ENCODE measurements around the gene EEF1G.

The EEF1G gene

DNA sequence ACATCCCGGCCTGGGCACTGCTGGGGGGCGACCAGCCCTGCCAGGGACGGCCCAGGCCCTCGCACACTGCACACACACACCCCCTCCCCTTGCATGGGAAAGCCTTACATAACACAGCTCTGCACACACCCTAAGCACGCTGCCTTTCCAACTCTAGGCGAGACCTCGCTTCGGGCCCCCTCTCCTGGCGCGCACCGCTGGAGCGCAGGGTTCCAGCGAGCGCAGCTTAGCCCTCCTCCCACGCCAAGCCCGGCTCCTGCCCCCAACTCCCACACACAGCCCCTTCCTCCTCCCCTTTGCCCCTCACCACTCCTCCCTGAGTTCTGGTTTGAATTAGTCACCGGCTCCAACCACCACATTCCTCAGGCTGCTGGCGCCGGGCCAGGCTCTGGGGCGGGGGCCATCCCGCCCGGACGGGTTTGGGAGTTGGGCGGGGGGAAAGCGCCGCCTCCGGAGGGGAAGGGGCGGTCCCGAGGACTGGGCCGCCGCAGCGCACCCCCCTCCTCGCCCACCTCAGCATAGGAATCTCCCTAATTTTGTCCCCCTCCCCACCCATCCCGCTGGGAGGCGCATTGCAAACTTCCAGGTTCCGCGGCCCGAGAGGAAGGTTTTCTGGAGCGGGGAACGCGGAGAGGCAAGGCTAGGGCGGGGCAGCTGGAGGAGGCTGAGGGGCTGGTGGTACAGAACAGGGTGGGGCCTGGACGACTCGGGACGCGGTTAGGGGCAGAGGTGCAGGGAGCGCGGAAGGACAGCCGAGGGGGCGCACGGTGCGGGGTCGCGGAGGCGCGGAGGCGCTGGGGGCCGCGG lies 28.1 kb downstream of the EEF1G start (continued):
- TF ChIP-seq, protein P1, sequence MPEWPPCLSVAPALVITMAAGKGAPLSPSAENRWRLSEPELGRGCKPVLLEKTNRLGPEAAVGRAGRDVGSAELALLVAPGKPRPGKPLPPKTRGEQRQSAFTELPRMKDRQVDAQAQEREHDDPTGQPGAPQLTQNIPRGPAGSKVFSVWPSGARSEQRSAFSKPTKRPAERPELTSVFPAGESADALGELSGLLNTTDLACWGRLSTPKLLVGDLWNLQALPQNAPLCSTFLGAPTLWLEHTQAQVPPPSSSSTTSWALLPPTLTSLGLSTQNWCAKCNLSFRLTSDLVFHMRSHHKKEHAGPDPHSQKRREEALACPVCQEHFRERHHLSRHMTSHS (tag by site-specific recombination; IDR thresholded peaks at IDR 0.05) = no peak
- TF ChIP-seq, protein P2, sequence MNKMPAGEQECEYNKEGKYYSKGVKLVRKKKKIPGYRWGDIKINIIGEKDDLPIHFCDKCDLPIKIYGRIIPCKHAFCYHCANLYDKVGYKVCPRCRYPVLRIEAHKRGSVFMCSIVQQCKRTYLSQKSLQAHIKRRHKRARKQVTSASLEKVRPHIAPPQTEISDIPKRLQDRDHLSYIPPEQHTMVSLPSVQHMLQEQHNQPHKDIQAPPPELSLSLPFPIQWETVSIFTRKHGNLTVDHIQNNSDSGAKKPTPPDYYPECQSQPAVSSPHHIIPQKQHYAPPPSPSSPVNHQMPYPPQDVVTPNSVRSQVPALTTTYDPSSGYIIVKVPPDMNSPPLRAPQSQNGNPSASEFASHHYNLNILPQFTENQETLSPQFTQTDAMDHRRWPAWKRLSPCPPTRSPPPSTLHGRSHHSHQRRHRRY (tag by site-specific recombination; IDR thresholded peaks at IDR 0.05) = no peak
- TF ChIP-seq KLF1 (tag by site-specific recombination; IDR thresholded peaks at IDR 0.05) (peak; percentile 87), ZNF530 (tag by site-specific recombination; IDR thresholded peaks at IDR 0.05; ENCODE audit: low read depth) (no peak), ZNF426 (tag by site-specific recombination; IDR thresholded peaks at IDR 0.05) (no peak), ZNF169 (tag by site-specific recombination; IDR thresholded peaks at IDR 0.05) (no peak), ZNF571 (tag by site-specific recombination; IDR thresholded peaks at IDR 0.05) (no peak), ZNF416 (tag by site-specific recombination; IDR thresholded peaks at IDR 0.05) (no peak), GFI1B (tag by site-specific recombination; IDR thresholded peaks at IDR 0.05) (no peak), ZNF274 (IDR thresholded peaks at IDR 0.05; ENCODE audit: low read length) (no peak), ZNF274 (tag by site-specific recombination; IDR thresholded peaks at IDR 0.05; ENCODE audit: borderline replicate concordance) (no peak), ZIC2 (tag by site-specific recombination; IDR thresholded peaks at IDR 0.05) (peak; percentile 86), HOXC10 (CRISPR knock-in tag; IDR thresholded peaks at IDR 0.05) (no peak), ZNF221 (tag by site-specific recombination; IDR thresholded peaks at IDR 0.05; ENCODE audit: borderline replicate concordance) (0 out of 2 replicates have a peak, but pooled peaks have one; percentile 19)
- TF ChIP-seq, protein P3, sequence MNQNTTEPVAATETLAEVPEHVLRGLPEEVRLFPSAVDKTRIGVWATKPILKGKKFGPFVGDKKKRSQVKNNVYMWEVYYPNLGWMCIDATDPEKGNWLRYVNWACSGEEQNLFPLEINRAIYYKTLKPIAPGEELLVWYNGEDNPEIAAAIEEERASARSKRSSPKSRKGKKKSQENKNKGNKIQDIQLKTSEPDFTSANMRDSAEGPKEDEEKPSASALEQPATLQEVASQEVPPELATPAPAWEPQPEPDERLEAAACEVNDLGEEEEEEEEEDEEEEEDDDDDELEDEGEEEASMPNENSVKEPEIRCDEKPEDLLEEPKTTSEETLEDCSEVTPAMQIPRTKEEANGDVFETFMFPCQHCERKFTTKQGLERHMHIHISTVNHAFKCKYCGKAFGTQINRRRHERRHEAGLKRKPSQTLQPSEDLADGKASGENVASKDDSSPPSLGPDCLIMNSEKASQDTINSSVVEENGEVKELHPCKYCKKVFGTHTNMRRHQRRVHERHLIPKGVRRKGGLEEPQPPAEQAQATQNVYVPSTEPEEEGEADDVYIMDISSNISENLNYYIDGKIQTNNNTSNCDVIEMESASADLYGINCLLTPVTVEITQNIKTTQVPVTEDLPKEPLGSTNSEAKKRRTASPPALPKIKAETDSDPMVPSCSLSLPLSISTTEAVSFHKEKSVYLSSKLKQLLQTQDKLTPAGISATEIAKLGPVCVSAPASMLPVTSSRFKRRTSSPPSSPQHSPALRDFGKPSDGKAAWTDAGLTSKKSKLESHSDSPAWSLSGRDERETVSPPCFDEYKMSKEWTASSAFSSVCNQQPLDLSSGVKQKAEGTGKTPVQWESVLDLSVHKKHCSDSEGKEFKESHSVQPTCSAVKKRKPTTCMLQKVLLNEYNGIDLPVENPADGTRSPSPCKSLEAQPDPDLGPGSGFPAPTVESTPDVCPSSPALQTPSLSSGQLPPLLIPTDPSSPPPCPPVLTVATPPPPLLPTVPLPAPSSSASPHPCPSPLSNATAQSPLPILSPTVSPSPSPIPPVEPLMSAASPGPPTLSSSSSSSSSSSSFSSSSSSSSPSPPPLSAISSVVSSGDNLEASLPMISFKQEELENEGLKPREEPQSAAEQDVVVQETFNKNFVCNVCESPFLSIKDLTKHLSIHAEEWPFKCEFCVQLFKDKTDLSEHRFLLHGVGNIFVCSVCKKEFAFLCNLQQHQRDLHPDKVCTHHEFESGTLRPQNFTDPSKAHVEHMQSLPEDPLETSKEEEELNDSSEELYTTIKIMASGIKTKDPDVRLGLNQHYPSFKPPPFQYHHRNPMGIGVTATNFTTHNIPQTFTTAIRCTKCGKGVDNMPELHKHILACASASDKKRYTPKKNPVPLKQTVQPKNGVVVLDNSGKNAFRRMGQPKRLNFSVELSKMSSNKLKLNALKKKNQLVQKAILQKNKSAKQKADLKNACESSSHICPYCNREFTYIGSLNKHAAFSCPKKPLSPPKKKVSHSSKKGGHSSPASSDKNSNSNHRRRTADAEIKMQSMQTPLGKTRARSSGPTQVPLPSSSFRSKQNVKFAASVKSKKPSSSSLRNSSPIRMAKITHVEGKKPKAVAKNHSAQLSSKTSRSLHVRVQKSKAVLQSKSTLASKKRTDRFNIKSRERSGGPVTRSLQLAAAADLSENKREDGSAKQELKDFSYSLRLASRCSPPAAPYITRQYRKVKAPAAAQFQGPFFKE (tag by site-specific recombination; IDR thresholded peaks at IDR 0.05; ENCODE audit: borderline replicate concordance) = no peak
- TF ChIP-seq, protein P4, sequence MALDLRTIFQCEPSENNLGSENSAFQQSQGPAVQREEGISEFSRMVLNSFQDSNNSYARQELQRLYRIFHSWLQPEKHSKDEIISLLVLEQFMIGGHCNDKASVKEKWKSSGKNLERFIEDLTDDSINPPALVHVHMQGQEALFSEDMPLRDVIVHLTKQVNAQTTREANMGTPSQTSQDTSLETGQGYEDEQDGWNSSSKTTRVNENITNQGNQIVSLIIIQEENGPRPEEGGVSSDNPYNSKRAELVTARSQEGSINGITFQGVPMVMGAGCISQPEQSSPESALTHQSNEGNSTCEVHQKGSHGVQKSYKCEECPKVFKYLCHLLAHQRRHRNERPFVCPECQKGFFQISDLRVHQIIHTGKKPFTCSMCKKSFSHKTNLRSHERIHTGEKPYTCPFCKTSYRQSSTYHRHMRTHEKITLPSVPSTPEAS (tag by site-specific recombination; IDR thresholded peaks at IDR 0.05) = peak; percentile 62; the same call in 1 of the 2 replicates
- TF ChIP-seq, protein P5, sequence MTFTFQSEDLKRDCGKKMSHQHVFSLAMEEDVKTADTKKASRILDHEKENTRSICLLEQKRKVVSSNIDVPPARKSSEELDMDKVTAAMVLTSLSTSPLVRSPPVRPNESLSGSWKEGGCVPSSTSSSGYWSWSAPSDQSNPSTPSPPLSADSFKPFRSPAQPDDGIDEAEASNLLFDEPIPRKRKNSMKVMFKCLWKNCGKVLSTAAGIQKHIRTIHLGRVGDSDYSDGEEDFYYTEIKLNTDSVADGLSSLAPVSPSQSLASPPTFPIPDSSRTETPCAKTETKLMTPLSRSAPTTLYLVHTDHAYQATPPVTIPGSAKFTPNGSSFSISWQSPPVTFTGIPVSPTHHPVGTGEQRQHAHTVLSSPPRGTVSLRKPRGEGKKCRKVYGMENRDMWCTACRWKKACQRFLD (tag by site-specific recombination; IDR thresholded peaks at IDR 0.05) = no peak
- TF ChIP-seq, protein P6, sequence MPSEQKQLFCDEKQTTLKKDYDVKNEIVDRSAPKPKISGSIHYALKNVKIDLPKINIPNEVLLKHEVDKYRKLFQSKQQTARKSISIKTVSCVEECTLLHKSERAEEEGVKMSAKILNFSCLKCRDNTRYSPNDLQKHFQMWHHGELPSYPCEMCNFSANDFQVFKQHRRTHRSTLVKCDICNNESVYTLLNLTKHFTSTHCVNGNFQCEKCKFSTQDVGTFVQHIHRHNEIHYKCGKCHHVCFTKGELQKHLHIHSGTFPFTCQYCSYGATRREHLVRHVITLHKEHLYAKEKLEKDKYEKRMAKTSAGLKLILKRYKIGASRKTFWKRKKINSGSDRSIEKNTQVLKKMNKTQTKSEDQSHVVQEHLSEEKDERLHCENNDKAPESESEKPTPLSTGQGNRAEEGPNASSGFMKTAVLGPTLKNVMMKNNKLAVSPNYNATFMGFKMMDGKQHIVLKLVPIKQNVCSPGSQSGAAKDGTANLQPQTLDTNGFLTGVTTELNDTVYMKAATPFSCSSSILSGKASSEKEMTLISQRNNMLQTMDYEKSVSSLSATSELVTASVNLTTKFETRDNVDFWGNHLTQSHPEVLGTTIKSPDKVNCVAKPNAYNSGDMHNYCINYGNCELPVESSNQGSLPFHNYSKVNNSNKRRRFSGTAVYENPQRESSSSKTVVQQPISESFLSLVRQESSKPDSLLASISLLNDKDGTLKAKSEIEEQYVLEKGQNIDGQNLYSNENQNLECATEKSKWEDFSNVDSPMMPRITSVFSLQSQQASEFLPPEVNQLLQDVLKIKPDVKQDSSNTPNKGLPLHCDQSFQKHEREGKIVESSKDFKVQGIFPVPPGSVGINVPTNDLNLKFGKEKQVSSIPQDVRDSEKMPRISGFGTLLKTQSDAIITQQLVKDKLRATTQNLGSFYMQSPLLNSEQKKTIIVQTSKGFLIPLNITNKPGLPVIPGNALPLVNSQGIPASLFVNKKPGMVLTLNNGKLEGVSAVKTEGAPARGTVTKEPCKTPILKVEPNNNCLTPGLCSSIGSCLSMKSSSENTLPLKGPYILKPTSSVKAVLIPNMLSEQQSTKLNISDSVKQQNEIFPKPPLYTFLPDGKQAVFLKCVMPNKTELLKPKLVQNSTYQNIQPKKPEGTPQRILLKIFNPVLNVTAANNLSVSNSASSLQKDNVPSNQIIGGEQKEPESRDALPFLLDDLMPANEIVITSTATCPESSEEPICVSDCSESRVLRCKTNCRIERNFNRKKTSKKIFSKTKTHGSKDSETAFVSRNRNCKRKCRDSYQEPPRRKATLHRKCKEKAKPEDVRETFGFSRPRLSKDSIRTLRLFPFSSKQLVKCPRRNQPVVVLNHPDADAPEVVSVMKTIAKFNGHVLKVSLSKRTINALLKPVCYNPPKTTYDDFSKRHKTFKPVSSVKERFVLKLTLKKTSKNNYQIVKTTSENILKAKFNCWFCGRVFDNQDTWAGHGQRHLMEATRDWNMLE (tag by site-specific recombination; conservative IDR thresholded peaks at IDR 0.05; ENCODE audit: low read depth) = no peak
- TF ChIP-seq, protein P7, sequence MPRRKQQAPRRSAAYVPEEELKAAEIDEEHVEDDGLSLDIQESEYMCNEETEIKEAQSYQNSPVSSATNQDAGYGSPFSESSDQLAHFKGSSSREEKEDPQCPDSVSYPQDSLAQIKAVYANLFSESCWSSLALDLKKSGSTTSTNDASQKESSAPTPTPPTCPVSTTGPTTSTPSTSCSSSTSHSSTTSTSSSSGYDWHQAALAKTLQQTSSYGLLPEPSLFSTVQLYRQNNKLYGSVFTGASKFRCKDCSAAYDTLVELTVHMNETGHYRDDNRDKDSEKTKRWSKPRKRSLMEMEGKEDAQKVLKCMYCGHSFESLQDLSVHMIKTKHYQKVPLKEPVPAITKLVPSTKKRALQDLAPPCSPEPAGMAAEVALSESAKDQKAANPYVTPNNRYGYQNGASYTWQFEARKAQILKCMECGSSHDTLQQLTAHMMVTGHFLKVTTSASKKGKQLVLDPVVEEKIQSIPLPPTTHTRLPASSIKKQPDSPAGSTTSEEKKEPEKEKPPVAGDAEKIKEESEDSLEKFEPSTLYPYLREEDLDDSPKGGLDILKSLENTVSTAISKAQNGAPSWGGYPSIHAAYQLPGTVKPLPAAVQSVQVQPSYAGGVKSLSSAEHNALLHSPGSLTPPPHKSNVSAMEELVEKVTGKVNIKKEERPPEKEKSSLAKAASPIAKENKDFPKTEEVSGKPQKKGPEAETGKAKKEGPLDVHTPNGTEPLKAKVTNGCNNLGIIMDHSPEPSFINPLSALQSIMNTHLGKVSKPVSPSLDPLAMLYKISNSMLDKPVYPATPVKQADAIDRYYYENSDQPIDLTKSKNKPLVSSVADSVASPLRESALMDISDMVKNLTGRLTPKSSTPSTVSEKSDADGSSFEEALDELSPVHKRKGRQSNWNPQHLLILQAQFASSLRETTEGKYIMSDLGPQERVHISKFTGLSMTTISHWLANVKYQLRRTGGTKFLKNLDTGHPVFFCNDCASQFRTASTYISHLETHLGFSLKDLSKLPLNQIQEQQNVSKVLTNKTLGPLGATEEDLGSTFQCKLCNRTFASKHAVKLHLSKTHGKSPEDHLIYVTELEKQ (tag by site-specific recombination; IDR thresholded peaks at IDR 0.05; ENCODE audit: borderline replicate concordance) = peak; percentile 13; the same call in 1 of the 2 replicates
